GM23338 (cell line): ENCODE data around the gene SRXN1. TPM values are rescaled to one million over a fixed set of nuclear protein-coding genes. Genes with fewer than 3 reads are reported as not detected.

Source experiments
- ATAC-seq: fragments of 200-7000 bp; cut with Tn5 transposase; 3 replicates; pipeline ENCODE4 v1.9.1; 2020
- DNase-seq: peaks from one replicate; pipeline ENCODE4 v3.0.0-alpha.2; 2015; ENCODE audit warnings: low spot score
- H2AFZ ChIP-seq: fragments of 200-600 bp; sonication (generic); 2 replicates; pipeline ENCODE4 v1.8.0; 2016; ENCODE audit warnings: antibody characterized with exemption, mild to moderate bottlenecking, moderate library complexity
- H3F3A ChIP-seq: fragments of 200-600 bp; sonication (generic); replicated peaks from 2 replicates; pipeline ENCODE4 v1.8.0; 2017; ENCODE audit warnings: antibody characterized with exemption, mixed run types, low read depth
- H3K27ac ChIP-seq: fragments of 200-600 bp; sonication (generic); 2 replicates; pipeline ENCODE4 v1.6.1; 2016; ENCODE audit warnings: low read depth
- H3K27me3 ChIP-seq: fragments of 200-600 bp; sonication (generic); 2 replicates; pipeline ENCODE4 v1.8.0; 2016; ENCODE audit warnings: mild to moderate bottlenecking, mixed run types, moderate library complexity; ENCODE audit not compliant: insufficient read depth
- H3K36me3 ChIP-seq: fragments of 200-600 bp; sonication (generic); 2 replicates; pipeline ENCODE4 v1.8.0; 2016; ENCODE audit warnings: mild to moderate bottlenecking; ENCODE audit not compliant: insufficient read depth
- H3K4me1 ChIP-seq: fragments of 200-600 bp; sonication (generic); 2 replicates; pipeline ENCODE4 v1.8.0; 2016; ENCODE audit warnings: mild to moderate bottlenecking, moderate library complexity; ENCODE audit not compliant: insufficient read depth
- H3K4me2 ChIP-seq: fragments of 200-600 bp; sonication (generic); 2 replicates; pipeline ENCODE4 v1.7.1; 2017; ENCODE audit warnings: mixed run types
- H3K4me3 ChIP-seq: fragments of 200-600 bp; sonication (generic); 2 replicates; pipeline ENCODE4 v1.6.1; 2016; ENCODE audit warnings: mixed run types
- H3K79me2 ChIP-seq: fragments of 200-600 bp; sonication (generic); replicated peaks from 2 replicates; pipeline ENCODE4 v1.8.0; 2017; ENCODE audit warnings: mild to moderate bottlenecking; ENCODE audit not compliant: insufficient read depth
- H3K9me2 ChIP-seq: fragments of 200-600 bp; sonication (generic); 2 replicates; pipeline ENCODE4 v1.8.0; 2017; ENCODE audit not compliant: insufficient read depth
- H4K20me1 ChIP-seq: fragments of 200-600 bp; sonication (generic); replicated peaks from 2 replicates; pipeline ENCODE4 v1.8.0; 2017; ENCODE audit warnings: mild to moderate bottlenecking; ENCODE audit not compliant: insufficient read depth
- H3K27ac Mint-ChIP-seq: 2 replicates; pipeline ENCODE4 v1.8.0; 2020; ENCODE audit warnings: inconsistent platforms, mild to moderate bottlenecking, moderate library complexity, mixed read lengths
- H3K27me3 Mint-ChIP-seq: 3 replicates; pipeline ENCODE4 v1.8.0; 2022; ENCODE audit warnings: low read depth, mild to moderate bottlenecking, moderate library complexity, mixed read lengths, inconsistent platforms; ENCODE audit not compliant: insufficient read depth, poor library complexity
- H3K36me3 Mint-ChIP-seq: 3 replicates; pipeline ENCODE4 v1.8.0; 2021; ENCODE audit warnings: low read depth, mild to moderate bottlenecking, inconsistent platforms, moderate library complexity, mixed read lengths
- H3K4me1 Mint-ChIP-seq: 3 replicates; pipeline ENCODE4 v1.8.0; 2020; ENCODE audit warnings: mild to moderate bottlenecking, inconsistent platforms, mixed read lengths
- H3K4me3 Mint-ChIP-seq: 3 replicates; pipeline ENCODE4 v1.8.0; 2021; ENCODE audit warnings: moderate library complexity, mild to moderate bottlenecking, inconsistent platforms, mixed read lengths
- H3K9me3 Mint-ChIP-seq: 3 replicates; pipeline ENCODE4 v1.8.0; 2020; ENCODE audit warnings: moderate library complexity, mild to moderate bottlenecking, inconsistent platforms, mixed read lengths
- CTCF ChIP-seq, 2 experiments: fragments of 200-600 bp in 1 of 2; sonication (generic) in 1 of 2; conservative IDR thresholded peaks; 2 replicates each; pipeline versions ENCODE4 v1.5.1 to v1.6.1; 2016 to 2017; ENCODE audit warnings: antibody characterized with exemption in 2 of 2, low read depth in 2 of 2, mild to moderate bottlenecking in 2 of 2, moderate library complexity in 1 of 2
- EZH2 ChIP-seq: fragments of 200-600 bp; sonication (generic); IDR thresholded peaks from one replicate; pipeline ENCODE4 v1.8.0; 2017; ENCODE audit warnings: antibody characterized with exemption, mild to moderate bottlenecking, low read depth; ENCODE audit not compliant: unreplicated experiment
- EZH2phosphoT487 ChIP-seq: fragments of 200-600 bp; sonication (generic); IDR thresholded peaks from one replicate; pipeline ENCODE4 v1.8.1; 2018; ENCODE audit warnings: antibody characterized with exemption; ENCODE audit not compliant: unreplicated experiment
- POLR2AphosphoS5 ChIP-seq: IDR thresholded peaks from 2 replicates; pipeline ENCODE4 v1.6.1; 2016; ENCODE audit warnings: antibody characterized with exemption, low read depth
- STAT1 ChIP-seq: IDR thresholded peaks from one replicate; pipeline ENCODE4 v1.6.1; 2016; ENCODE audit warnings: antibody characterized with exemption; ENCODE audit not compliant: unreplicated experiment
- ZNF462 ChIP-seq: fragments of 250-450 bp; sonication (Bioruptor Pico); IDR thresholded peaks from 2 replicates; pipeline ENCODE4 v1.5.0; 2020; ENCODE audit warnings: mild to moderate bottlenecking, moderate library complexity
- polyA plus RNA-seq: library from polyadenylated mRNA; unstranded; fragments of >200 nt; fragmentation: Nextera tagmentation; extraction: Ambion mirVana; gene quantifications from 2 replicates; pipeline ENCODE4 v1.2.1, GENCODE V29; 2016
- total RNA-seq: library from RNA; depleted of rRNA; stranded (reverse); fragments of >200 nt; shearing (Covaris generic); gene quantifications from 2 replicates; pipeline ENCODE4 v1.2.3, GENCODE V29; 2014
- TF ChIP-seq, protein P1 (sequence below): IDR thresholded peaks from 2 replicates; pipeline ENCODE4 v1.6.1; 2016; ENCODE audit warnings: antibody characterized with exemption

SRXN1 gene
- total and polyA plus RNA-seq, 2 experiments from 2014 or later = 8.4 to 26.6 TPM

- TF ChIP-seq ZNF462 (CRISPR knock-in tag) (no peak), CTCF (conservative IDR thresholded peaks at IDR 0.05; ENCODE audit: low read depth in 2 of 2) (no peak), EZH2phosphoT487 (no peak), STAT1 (no peak)
Measured at GRCh38 chr20:664151-664550, 11.2 kb upstream of the SRXN1 start (continued).

DNA sequence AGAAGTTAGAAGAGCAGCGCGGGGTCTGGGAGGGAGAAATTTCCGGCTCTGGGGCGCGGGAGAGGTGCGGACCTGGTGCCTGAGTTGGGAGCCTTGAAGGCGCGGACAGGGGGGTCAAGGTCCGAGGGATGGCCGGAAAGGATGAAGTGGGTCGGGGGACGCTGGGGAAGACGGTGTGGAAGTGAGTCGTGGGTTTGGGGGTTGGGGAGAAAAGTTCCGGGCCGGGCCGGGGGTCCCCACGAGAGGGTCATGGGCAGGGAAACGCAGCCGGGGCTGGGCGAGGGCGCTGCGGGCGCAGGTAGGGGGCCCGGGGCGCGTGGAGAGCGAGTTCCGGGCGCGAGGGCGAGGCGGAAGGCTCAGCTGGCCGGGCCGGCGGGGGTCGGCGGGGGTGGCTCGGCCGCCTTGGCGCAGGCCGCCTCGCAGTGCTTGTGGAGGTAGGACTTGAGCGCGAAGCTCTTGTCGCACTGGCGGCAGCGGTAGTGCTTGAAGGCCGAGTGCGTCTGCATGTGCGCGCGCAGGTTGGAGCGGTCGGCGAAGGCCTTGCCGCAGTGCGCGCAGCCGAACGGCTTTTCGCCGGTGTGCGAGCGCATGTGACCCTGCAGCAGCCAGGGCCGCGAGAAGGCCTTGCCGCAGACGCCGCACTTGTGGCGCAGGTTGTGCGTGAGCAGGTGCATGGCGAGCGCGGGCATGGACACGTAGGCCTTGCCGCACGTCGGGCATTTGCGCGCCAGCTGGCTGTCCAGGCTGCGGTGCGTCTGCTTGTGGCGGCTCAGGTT, 10.5 kb upstream of the SRXN1 start:
- H3K4me3 Mint-ChIP-seq = peak overlapping the region; percentile 38; the same call in 2 of the 3 replicates
- Histone ChIP-seq H3K4me3 (peak overlapping the region; percentile 41; the same call in 1 of the 2 replicates), H3F3A (peaks cover 14% of the 10 kb centered on the region), H3K4me2 (peak overlapping the region; percentile 73), H3K9me2 (0 out of 2 replicates have a peak, but pooled peaks cover 5% of the 10 kb centered on the region), H4K20me1 (no peaks in the 10 kb centered on the region), H3K27me3 (peaks cover 55% of the 10 kb centered on the region), H3K36me3 (no peaks in the 10 kb centered on the region), H2AFZ (no peak overlapping the region), H3K79me2 (no peaks in the 10 kb centered on the region), H3K27ac (no peak overlapping the region), H3K4me1 (peaks cover 66% of the 10 kb centered on the region)
- ATAC-seq (peak; percentile 29), DNase-seq (peak; percentile 88)
- H3K4me1 Mint-ChIP-seq = peaks cover 73% of the 10 kb centered on the region
- 0 out of 2 replicates have a peak, but pooled peaks have one; percentile 13 for TF ChIP-seq POLR2AphosphoS5
- TF ChIP-seq CTCF (conservative IDR thresholded peaks at IDR 0.05; ENCODE audit: low read depth in 2 of 2) = no peak
- TF ChIP-seq, protein P1, sequence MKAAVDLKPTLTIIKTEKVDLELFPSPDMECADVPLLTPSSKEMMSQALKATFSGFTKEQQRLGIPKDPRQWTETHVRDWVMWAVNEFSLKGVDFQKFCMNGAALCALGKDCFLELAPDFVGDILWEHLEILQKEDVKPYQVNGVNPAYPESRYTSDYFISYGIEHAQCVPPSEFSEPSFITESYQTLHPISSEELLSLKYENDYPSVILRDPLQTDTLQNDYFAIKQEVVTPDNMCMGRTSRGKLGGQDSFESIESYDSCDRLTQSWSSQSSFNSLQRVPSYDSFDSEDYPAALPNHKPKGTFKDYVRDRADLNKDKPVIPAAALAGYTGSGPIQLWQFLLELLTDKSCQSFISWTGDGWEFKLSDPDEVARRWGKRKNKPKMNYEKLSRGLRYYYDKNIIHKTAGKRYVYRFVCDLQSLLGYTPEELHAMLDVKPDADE = no peak
- peak; percentile 19 for TF ChIP-seq EZH2
- TF ChIP-seq EZH2phosphoT487 = no peak
- H3K27me3 Mint-ChIP-seq = peaks cover 38% of the 10 kb centered on the region
- peak overlapping the region; percentile 33; the same call in 1 of the 2 replicates for H3K27ac Mint-ChIP-seq
- H3K9me3 Mint-ChIP-seq = 0 out of 3 replicates have a peak, but pooled peaks cover 3% of the 10 kb centered on the region
- H3K36me3 Mint-ChIP-seq = no peaks in the 10 kb centered on the region
